Gastroesophageal sphincter (tissue), 3 donors: ENCODE results near the gene CAMK1D.

Source experiments
- EP300 ChIP-seq: sonication (generic); formaldehyde crosslinking; IDR thresholded peaks from one replicate; pipeline ENCODE4 v1.6.1; 2017; ENCODE audit warnings: antibody characterized with exemption, mild to moderate bottlenecking
- POLR2A ChIP-seq, 2 donors: fragments of 450-650 bp; IDR thresholded peaks; one replicate each; pipeline ENCODE4 v1.6.1; 2017; ENCODE audit warnings: antibody characterized with exemption in 2 of 2, mild to moderate bottlenecking in 2 of 2, moderate library complexity in 1 of 2
- POLR2AphosphoS5 ChIP-seq: sonication (generic); formaldehyde crosslinking; IDR thresholded peaks from one replicate; pipeline ENCODE4 v1.6.1; 2017; ENCODE audit warnings: antibody characterized with exemption
- TF ChIP-seq, protein P1 (sequence below), 4 experiments: fragments of 200-600 bp in 2 of 4; fragments of 450-650 bp in 2 of 4; sonication (generic) in 1 of 4; IDR thresholded peaks; one replicate each; pipeline ENCODE4 v1.5.1; 2017 to 2019; ENCODE audit warnings: antibody characterized with exemption in 4 of 4, mild to moderate bottlenecking in 2 of 4, moderate library complexity in 2 of 4

DNA sequence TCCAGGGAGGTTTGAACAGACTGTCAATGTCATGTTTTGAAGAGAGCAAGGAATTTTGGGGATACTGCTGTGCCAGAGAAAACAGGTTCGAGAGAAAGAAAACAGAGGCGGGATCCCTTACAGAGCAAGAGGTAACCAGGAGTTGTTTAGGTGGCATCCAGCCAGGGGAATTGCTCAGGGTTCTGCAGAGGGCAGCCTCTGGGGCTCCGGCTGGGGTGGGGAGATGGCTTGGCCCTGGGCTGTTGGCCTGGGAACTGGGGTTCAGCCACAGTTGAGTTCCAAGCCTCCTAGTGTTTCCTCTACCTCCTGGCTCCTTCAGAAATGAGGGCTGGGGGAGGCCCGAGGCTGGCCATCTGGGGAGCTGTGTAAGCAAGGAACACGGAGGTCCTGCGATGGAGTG lies 68.0 kb downstream of the CAMK1D start:
- TF ChIP-seq POLR2A (IDR thresholded peaks at IDR 0.05) (no peak), POLR2AphosphoS5 (no peak), EP300 (no peak)
- TF ChIP-seq, protein P1, sequence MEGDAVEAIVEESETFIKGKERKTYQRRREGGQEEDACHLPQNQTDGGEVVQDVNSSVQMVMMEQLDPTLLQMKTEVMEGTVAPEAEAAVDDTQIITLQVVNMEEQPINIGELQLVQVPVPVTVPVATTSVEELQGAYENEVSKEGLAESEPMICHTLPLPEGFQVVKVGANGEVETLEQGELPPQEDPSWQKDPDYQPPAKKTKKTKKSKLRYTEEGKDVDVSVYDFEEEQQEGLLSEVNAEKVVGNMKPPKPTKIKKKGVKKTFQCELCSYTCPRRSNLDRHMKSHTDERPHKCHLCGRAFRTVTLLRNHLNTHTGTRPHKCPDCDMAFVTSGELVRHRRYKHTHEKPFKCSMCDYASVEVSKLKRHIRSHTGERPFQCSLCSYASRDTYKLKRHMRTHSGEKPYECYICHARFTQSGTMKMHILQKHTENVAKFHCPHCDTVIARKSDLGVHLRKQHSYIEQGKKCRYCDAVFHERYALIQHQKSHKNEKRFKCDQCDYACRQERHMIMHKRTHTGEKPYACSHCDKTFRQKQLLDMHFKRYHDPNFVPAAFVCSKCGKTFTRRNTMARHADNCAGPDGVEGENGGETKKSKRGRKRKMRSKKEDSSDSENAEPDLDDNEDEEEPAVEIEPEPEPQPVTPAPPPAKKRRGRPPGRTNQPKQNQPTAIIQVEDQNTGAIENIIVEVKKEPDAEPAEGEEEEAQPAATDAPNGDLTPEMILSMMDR (IDR thresholded peaks at IDR 0.05), result no peak
